ENCODE measurements around the gene POLA1.

GRCh38 chrX:24993879-24994278, 300.2 kb downstream of the POLA1 start:
- no peak for TF ChIP-seq CTCF (IDR thresholded peaks at IDR 0.05)
- no peak for TF ChIP-seq POLR2A (IDR thresholded peaks at IDR 0.05)

All from testis (tissue), 2 donors.